ENCODE measurements around the gene PHETA1. TPM values are rescaled to one million over a fixed set of nuclear protein-coding genes. Genes with fewer than 3 reads are reported as not detected.
"Not testable (repeated sequence)": the region's sequence is repeated elsewhere in the genome, so short reads cannot be mapped to it uniquely, and the experiment has no call there.

PHETA1 gene
- polyA plus RNA-seq, 1 donor: 12.8 TPM

DNA sequence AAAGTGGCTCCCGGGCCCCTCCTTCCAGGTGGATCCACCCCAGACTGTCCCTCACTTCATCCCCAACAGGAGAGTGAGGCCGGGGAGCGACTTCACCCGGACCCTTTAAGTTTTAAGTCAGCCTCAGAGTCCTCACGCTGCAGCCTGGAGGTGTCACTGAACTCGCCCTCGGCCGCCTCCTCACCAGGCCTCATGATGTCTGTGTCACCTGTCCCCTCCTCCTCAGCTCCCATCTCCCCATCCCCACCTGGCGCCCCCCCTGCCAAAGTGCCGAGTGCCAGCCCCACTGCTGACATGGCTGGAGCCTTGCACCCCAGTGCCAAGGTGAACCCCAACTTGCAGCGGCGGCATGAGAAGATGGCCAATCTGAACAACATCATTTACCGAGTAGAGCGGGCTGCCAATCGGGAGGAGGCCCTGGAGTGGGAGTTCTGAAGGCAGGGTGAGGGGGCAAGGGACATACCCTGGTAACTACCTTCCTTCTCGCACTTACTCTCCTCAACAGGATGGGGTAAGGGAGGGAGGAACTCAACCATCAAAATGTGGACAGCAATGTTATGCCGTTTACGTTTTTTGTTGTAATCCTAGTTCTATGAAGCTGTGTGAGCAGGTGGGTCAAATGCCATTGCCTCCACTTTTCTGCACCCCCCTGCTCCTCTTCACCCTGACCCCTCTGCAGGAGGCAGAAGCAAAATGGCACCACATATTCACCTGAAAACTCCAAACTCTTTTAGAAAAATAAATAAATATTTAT is 20.8 kb downstream of the PHETA1 start:
- no peak for DNase-seq

DNA sequence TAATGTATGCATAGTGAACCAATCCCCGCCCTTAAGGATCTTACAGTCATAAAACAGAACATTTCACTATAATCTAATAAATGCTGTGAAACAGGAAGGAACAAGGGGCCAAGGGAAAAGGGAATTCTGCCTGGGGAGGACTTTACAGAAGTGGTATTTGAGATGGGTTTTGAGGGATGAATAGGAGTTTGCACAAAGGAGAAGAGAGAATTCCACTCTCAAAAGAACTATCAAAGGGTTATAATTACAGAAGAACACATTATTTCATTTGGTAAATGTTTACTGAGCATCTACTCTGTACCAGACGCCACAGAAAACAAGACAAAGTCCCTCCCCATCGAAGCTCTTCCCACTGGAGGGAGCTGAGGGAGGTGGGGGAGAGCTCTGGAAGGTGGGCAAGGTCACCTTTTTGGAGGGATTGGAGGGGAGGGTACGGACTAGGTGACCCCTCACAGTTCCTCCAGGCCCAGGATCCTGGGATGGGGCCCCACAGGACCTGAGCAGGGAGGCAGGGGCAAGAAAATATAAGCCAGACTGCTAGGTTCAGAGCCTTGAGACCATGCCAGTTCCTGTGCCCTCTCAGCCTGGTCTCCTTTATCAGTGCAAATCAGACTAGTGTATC is 24.5 kb downstream of the PHETA1 start:
- no peak for DNase-seq

- DNase-seq: no peak
Measured at GRCh38 chr12:111343181-111343580, 25.7 kb downstream of the PHETA1 start.

DNA sequence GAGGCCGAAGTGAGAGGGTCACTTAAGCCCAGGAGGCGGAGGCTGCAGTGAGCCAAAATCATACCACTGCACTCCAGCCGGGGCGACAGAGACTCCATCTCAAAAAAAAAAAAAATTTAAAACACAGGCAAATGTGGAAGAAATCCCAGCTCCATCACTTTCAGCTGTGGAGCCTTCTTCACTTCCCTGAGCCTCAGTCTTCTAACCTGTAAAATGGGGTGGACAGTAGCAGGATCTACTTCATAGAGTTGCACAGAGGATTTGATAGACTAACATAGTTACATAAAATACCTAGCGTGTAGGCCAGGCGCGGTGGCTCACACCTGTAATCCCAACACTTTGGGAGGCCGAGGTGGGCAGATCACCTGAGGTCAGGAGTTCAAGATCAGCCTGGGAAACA is 26.5 kb downstream of the PHETA1 start:
- no peak for DNase-seq

DNA sequence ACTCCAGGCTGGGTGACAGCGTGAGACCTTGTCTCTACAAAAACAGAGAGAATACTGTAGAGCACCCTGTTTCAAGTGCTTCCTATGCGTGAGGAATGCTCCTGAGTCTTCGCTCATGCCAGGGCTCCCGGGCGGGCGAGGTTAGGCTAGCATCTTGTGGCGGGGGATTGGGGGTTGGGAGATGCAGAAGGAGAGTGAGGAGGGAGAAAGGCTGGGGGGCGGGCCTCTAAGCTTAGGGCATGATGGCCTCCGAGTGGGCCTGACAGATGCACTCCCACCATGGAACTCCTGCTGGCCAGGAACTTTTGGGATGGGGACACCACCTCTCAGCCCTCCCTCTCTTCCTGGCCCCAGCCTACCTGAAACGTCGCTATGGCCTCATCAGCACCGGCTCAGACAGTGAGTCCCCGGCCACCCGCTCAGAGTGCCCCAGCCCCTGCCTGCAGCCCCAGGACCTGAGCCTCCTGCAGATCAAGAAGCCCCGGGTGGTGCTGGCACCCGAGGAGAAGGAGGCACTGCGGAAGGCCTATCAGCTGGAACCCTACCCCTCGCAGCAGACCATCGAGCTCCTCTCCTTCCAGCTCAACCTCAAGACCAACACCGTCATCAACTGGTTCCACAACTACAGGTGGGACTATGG is 27.3 kb downstream of the PHETA1 start:
- no peak for DNase-seq

DNA sequence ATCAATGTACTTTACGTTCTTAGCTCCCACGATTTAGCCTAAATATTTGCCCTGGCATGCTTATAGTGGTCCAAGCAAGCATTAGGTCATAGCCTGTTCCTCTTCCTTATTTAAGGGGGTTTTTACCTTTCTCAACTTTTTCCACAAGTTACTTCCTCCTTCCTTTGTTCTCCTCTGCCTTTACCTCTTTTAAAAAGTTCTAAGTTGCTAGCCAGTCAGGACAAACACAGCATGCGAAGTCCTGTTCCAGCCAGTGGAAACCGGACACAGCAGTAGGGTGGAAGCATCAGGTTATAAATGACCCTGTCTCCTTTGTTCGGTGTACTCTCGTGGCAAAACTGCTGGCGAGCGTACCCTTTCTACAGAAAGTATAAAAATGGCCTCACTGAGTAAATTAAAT is 28.2 kb downstream of the PHETA1 start:
- DNase-seq: not testable (repeated sequence)

GRCh38 chr12:111340231-111340630 is 28.7 kb downstream of the PHETA1 start:
- DNase-seq: no peak

DNA sequence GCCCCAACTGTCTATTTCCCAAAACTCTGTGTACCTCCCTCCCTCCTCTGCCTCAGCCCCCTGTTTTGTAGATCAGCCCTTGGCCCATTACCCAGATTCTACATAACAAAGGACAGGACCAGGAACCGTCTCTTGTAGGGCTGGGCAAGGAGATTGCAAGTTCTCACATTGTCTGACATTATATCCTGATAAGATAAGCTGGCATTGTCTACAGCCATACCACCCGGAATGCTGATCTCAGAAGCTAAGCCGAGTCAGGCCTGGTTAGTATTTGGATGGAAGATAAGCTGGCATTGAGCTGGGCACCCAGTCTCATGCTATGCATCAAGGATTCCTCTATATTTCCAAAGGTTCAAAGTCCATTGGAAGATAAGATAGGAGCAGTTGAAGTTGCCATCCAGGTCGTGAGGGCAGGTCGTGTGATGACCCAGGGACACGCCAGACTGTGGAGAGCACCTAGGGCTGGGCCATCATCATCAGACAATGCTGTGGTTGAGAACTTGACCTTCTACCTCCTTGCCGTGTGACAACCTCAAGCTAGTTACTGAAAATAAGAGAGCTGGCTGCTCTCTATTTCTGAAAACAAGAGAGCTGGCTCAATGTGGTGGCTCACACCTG is 29.5 kb downstream of the PHETA1 start:
- no peak for DNase-seq

GRCh38 chr12:111338096-111338495 is 30.8 kb downstream of the PHETA1 start:
- DNase-seq: no peak

- no peak for DNase-seq
Measured at GRCh38 chr12:111337371-111337770, 31.5 kb downstream of the PHETA1 start.

DNA sequence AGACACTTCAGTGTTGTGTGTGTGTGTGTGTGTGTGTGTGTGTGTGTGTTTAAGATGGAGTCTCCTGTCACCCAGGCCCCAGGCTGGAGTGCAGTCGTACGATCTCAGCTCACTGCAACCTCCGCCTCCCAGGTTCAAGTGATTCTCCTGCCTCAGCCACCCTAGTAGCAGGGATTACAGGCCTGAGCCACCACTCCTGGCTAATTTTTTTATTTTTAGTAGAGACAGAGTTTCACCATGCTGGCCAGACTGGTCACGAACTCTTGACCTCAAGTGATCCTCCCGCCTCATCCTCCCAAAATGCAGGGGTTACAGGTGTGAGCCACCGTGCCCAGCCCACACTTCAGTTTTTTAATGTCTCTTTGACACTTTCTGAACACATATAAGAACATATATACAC is 32.5 kb downstream of the PHETA1 start:
- DNase-seq: not testable (repeated sequence)

- no peak for DNase-seq
Measured at GRCh38 chr12:111335811-111336210, 33.1 kb downstream of the PHETA1 start.

- not testable (repeated sequence) for DNase-seq
Measured at GRCh38 chr12:111335301-111335700, 33.6 kb downstream of the PHETA1 start.

DNA sequence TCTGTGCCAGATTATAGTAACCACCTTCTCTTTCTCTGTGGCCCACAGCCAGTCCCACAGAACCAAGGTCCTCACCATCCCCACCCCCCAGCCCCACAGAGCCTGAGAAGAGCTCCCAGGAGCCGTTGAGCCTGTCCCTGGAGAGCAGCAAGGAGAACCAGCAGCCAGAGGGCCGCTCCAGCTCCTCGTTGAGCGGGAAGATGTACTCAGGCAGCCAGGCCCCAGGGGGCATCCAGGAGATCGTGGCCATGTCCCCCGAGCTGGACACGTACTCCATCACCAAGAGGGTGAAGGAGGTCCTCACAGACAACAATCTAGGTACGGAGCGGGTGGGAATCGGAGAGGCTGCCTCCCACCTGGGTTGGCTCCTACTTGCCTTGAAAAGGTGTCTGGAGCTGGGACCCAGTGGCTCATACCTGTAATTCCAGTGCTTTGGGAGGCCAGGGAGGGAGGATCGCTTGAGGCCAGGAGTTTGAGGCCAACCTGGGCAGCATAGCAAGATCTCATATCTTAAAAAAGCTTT is 34.4 kb downstream of the PHETA1 start:
- no peak for DNase-seq

DNA sequence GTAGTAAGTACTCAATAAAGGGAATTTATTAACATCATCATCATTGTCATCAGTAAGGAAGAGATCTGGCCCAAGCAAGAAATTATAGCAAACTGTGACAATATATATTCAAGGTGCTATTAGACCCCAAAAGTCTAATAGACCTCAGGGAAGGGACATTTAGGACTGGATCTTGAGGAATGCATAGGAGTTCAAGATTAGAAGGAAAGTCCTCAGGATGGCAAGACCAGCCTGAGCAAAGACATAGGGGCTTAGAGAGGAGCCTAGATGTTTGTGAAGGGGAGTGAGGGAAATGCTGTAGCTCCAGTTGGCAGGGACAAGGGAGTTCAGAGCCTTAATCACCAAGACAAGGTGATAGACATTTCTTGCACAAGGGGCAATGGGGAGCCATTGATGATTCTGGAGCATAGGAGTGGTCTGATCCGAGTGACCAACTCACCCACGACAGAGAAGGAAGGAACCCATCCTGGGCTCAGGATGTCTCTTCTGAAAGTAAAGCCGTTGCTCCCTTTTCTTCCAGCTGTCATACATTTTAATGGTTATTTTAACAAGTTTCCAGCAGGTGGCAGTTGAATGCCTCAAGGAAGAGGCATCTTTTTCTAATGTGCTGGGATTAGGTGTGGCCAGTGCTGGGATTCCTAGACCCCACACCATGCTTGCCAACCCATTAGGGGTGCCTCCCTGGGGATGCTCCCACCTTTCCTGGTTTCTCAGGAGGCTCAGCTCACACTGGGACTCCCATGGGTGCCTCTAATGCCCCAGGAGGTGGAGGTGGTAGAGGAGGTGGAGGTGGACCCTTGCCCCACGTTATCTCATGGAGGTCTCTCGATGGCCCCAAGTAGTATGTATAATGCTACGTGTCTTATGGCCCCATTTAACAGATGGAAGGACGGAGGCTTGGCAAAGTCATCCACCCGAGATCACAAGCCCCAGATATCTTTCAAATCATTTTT is 37.8 kb downstream of the PHETA1 start:
- no peak for DNase-seq

GRCh38 chr12:111328138-111328537 is 40.8 kb downstream of the PHETA1 start:
- DNase-seq: no peak

- no peak for DNase-seq
Measured at GRCh38 chr12:111327474-111327873, 41.4 kb downstream of the PHETA1 start.

DNA sequence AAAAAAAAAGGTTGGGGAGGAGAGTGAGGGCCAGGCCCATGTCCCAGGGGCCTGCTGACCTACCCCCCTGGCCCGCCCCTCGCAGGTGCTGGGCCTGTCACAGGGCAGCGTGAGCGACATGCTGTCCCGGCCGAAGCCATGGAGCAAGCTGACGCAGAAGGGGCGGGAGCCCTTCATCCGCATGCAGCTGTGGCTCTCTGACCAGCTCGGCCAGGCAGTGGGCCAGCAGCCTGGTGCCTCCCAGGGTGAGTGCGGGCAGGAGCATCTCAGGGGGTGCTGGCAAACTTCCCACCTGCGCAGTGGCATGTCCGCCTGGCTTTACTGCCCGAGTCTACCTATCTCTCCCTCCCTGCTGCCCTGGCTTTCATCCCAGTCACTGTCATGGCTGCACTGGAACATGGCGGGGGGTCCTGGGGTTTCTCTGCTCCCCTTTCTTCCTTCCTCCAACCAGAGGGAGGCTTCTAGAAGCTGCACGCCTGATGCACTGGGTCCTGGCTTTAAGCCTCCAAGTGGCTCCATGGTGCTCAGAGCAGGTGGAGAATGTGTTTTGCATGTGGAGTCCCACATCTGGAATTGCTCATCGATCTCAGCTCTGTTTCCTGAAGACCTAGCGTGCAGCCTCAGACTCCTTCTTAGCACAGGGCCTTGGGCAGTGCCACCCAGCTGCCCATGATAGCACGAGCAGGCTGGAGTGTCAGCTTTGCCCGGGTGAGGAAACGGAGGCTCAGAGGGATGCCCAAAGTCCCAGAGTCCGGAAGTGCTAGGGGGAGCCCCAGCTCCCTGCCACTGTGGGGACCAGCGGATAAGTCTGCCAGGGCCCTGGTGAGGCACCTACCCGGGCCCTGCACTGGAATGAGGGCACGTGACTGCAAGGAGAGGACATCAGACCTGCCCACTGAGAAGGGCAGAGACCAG is 46.3 kb downstream of the PHETA1 start:
- no peak for DNase-seq

DNA sequence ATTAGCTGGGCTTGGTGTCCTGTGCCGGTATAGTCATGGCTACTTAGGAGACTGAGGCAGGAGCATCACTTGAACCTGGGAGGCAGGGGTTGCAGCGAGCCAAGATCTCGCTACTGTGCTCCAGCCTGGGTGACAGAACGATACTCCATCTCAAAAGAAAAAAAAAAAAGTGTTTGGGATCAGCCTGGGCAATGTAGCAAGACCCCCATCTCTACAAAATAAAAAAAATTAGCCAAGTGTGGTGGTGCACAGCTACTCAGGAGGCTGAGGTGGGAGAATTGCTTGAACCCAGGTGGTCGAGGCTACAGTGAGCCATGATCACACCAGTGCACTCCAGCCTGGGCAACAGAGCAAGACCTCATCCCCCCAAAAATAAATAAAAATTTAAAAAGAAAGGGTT is 47.6 kb downstream of the PHETA1 start:
- DNase-seq: no peak

DNA sequence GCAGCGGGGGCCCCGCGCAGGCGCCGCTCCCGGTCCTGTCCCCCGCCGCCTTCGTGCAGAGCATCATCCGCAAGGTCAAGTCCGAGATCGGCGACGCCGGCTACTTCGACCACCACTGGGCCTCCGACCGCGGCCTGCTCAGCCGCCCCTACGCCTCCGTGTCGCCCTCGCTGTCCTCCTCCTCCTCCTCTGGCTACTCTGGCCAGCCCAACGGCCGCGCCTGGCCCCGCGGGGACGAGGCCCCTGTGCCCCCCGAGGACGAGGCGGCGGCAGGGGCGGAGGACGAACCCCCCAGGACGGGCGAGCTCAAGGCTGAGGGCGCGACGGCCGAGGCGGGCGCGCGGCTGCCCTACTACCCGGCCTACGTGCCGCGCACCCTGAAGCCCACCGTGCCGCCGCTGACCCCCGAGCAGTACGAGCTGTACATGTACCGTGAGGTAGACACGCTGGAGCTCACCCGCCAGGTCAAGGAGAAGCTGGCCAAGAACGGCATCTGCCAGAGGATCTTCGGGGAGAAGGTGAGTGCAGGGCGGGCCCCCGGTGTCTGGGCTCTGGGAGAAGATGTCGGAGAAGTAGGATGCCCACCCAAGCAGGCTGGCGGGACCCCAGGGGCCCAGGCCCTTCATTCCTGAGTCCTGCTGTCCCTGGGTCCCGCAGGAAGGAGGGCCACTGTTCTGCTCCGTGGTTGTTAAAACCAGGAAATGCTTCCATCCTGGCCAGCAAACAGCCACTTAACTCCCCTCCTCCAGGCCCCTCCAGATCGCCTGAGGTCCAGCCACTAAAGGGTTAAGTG is 48.4 kb downstream of the PHETA1 start:
- no peak for DNase-seq

Data from hindlimb muscle (tissue), 1 donor.